GM18907 (cell line): ENCODE measurements around the gene TPP1.

Source experiments
- ATAC-seq: cut with Tn5 transposase; IDR thresholded peaks from one replicate; pipeline ENCODE4 v1.9.1; 2021; ENCODE audit warnings: mild to moderate bottlenecking, moderate library complexity; ENCODE audit not compliant: unreplicated experiment

The TPP1 gene

DNA sequence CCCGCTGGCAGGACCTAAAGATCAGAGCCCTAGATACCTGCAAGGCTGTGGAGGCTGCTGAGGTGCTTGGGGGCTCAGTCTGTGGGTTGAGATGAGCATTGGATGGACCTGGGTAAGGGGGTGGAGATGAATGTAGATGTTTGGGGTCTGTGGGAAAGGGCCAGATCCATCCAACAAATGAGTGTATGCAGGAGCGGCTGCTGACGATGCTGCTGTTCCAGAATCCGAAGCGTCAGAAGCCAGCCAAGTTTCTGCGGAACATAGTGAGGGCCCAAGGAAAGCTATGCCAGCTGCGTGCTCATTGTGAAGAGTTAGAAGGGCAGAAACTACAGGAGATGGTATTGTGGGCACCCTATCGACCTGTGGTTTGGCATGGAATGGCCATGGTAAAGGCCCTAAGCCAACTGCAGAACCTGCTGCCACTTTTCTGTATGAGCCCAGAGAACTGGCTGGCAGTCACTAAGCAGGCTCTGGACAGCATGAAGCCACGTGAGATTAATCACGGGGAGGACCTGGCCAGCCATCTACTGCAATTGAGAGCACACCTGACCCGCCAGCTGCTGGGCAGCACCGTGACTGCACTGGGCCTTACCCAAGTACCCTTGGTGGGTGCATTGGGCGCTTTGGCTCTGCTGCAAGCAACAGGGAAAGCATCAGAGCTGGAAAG lies 52.4 kb downstream of the TPP1 start:
- no peak for ATAC-seq

DNA sequence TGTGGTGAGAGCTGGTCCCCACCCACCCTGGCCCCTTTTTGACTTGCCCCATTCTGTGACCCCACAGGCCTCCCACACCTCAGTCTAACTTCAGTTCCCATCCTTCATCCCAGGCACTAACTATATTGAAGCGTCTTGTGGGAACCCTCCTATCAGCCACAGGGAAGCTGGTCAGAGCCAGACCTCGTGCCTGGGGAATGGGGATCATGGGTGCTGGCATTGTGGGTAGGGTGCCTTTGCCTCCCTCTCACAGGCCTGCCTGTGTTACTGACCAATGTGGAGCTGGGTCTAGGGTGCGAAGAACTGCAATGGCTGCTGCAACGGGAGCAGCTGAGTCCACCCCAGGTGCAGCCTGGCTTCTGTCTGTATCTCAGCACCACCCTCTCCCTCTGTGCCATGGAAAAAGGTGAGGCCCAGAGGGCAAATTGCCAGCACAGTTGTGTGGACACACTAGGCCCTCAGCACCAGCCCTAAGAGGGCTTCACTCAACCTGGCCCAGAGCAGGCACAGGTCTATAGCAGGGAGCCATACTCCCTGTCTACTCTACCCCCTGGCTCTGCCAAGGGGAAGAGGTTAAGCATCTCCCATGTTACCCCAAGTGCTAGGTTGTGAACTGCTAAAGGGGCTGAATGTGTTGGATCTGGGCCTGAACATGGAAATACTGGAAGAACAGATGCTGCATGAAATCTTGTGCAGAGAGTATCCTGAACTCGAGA lies 53.1 kb downstream of the TPP1 start:
- ATAC-seq: no peak

DNA sequence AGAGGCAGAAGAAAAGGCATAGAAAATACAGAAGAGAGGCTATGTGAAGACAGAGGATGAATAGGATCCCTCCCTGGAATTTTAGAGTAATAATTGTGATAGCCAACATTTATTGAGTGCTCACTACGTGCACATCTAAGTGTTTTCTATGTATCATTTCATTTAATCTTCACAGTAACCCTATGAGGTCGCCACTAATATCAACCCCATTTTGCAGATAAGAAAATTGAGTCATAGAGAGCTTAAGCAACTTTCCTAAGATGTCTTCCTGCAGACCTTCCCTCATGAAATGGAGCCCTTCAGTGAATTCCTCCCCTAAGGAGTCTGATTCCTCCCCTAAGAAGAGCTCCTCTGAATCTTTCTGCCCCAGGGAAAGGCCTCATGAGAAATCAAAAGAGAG lies 53.9 kb downstream of the TPP1 start:
- no peak for ATAC-seq

DNA sequence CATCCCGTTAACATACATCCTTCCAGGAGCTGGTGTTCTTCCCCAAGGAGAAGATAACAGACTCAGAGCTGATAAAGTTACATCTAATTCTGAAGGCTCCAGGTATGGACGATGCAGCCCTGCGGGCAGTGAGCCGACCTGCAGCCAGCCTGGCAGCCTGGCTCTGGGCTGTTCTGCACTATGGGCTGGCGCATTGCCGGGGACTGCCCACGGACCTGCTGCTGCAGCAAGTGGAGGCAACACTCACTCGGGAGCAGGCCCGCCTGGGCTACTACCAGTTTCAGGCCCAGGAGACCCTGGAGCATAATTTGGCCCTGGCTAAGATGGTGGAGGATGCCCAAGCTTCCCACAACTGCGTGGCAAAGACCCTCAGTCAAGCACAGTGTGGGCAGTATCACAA lies 55.6 kb downstream of the TPP1 start:
- no peak for ATAC-seq

DNA sequence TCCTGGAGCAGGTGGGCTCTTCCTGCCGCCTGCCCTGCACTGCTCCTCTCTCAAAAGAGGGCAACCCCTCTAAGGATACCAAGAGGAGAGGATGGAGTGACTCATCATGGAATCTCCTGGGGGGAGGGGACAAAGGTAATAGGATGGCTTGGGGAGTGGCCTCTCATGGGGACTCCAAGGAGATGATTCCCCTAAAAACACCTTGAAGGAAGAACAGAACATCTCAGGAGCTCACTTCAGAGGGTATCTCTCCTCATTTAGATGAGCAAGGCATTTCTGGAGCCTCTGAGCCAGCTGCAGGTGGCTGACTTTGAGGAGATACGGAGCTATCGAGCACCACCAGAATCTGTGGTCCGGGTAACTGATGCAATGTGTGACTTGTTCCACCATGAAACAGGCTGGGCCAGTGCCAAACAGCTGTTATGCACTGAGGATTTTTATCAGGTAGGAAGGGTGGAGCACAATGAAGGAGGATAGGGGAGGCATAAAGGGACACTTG lies 56.1 kb downstream of the TPP1 start:
- ATAC-seq: no peak
